Effector memory CD4-positive, alpha-beta T cell (primary cell): ENCODE data around the gene RBM5.
"Not testable (repeated sequence)": the region's sequence is repeated elsewhere in the genome, so short reads cannot be mapped to it uniquely, and the experiment has no call there.

ENCODE experiments used
- DNase-seq, 3 donors: peaks; one replicate each; pipeline ENCODE4 v3.0.0-alpha.2; 2020
- H3K27ac ChIP-seq: 2 replicates; pipeline ENCODE4 v1.7.0; 2013; ENCODE audit warnings: mild to moderate bottlenecking, low read length, moderate library complexity; ENCODE audit not compliant: insufficient read depth, poor library complexity, severe bottlenecking
- H3K27me3 ChIP-seq: replicated peaks from 2 replicates; pipeline ENCODE4 v1.7.0; 2013; ENCODE audit warnings: mild to moderate bottlenecking, low read length; ENCODE audit not compliant: insufficient read depth, control insufficient read depth, poor library complexity, severe bottlenecking
- H3K36me3 ChIP-seq: 2 replicates; pipeline ENCODE4 v1.7.0; 2013; ENCODE audit warnings: mild to moderate bottlenecking, low read length, moderate library complexity; ENCODE audit not compliant: control insufficient read depth, insufficient read depth
- H3K4me1 ChIP-seq: 2 replicates; pipeline ENCODE4 v1.7.0; 2013; ENCODE audit warnings: low read length, mild to moderate bottlenecking; ENCODE audit not compliant: control insufficient read depth, insufficient read depth, poor library complexity, severe bottlenecking
- H3K4me3 ChIP-seq: 2 replicates; pipeline ENCODE4 v1.7.0; 2013; ENCODE audit warnings: low read length, low read depth, mild to moderate bottlenecking; ENCODE audit not compliant: insufficient read depth, poor library complexity, severe bottlenecking
- H3K9me3 ChIP-seq: 2 replicates; pipeline ENCODE4 v1.7.0; 2013; ENCODE audit warnings: mild to moderate bottlenecking, low read length, moderate library complexity; ENCODE audit not compliant: control insufficient read depth
- total RNA-seq, 3 donors: gene quantifications; one replicate each; lab custom pipeline; 2026; lab: John Stamatoyannopoulos, UW

RBM5 gene
- total RNA-seq: 151 to 200 (median 169) reads per million in 3 donors

DNA sequence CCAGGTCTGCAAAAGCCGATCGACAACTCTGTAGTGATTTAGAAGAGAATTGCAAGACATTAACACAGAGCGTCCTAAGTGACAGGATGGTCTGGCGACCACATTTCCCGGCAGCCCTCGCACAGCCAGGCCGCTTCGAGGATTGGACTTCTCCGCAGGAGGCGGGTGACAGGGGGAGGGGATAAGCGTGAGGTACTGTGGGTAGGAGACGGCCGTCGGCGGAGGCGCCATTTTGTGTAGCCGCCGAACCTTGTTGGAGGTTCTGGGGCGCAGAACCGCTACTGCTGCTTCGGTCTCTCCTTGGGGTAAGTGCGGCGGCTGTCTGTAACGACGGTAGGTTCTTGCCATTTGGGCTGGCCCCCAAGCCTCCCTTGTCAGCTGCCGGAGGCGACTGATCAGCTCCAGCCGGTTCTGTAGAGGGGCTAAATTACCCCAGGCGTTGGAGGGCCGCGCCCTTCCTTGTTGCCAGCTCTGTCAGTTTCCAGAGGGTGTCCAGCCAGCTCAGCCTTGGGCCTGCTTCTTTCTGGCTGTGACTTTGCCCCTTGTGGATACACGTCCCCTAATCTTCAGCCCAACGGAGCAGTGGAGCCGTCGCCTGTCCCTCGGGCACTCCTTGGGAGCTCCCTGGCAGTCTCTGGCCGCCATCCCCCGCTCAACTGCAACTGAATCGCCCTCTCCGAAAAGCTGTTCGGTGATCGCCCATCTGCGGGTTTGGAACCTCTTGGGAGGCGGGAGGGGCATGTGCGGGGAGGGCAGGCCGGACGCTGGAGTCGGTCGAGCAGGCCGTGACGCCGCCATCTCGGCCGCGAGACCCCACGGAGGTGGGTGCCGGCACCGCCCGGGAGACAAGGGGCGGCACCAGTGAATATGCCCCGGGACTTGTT, at the start of gene RBM5:
Gene RBM5, plus strand, starts transcription at position 195 of the 884 bp plus-strand sequence. CDS start 1,516 bp downstream, outside the sequence.
- Histone ChIP-seq H3K36me3 (peaks cover 32% of the 10 kb centered on the region), H3K4me1 (peaks cover 11% of the 10 kb centered on the region), H3K9me3 (no peaks in the 10 kb centered on the region), H3K27me3 (no peaks in the 10 kb centered on the region), H3K27ac (peak within 1 kb of the TSS; percentile 96), H3K4me3 (peak within 1 kb of the TSS; percentile 96)
- DNase-seq: peak; percentile 78 to 84 (median 81)

DNA sequence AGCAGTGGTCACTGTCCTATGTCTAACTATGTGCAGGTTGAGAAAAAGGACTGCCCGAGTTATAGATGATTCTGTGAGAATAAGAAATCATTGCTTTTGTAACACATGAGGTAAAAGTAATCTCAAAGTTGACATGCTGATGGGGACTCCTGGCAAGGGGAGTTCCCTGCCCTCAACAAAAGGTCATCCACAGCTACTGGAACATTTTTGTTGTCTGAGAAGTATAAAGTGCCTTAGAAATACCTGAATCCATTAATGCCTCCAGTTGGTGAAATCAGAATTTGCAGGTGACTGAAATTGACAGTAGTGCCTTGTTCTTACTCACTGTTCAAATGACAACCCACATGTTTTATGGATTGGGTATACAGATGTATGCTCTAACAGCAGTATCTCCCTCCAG, 43.7 kb upstream of the RBM5 start:
- DNase-seq: no peak
- Histone ChIP-seq H3K4me1 (no peaks in the 10 kb centered on the region), H3K27me3 (no peaks in the 10 kb centered on the region), H3K4me3 (no peak overlapping the region), H3K9me3 (no peaks in the 10 kb centered on the region), H3K36me3 (peaks cover 5% of the 10 kb centered on the region), H3K27ac (no peak overlapping the region)

DNA sequence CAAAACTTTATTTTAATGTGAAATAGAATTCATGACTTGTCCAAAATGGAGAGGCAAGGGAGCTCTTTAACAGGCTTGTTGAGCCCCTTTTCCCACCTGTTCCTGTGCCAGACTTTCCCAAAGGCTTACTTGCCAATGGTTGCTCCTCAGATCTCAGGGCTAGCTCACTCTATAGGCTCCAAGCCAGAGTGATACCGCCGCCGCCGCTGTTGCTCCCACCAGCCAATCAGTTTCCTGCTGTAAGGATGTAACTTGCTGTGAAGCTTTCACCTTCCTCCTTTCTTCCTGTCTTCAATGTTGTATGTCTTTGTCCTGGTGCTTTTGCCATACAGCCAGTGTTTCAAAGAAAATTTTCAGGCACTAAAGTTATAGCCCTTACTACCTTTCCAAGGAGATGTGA, 41.3 kb upstream of the RBM5 start:
- H3K27ac ChIP-seq: no peak overlapping the region
- no peaks in the 10 kb centered on the region for H3K9me3 ChIP-seq
- no peak overlapping the region for H3K4me3 ChIP-seq
- no peaks in the 10 kb centered on the region for H3K27me3 ChIP-seq
- H3K36me3 ChIP-seq: peaks cover 5% of the 10 kb centered on the region
- H3K4me1 ChIP-seq: no peaks in the 10 kb centered on the region
- no peak for DNase-seq

DNA sequence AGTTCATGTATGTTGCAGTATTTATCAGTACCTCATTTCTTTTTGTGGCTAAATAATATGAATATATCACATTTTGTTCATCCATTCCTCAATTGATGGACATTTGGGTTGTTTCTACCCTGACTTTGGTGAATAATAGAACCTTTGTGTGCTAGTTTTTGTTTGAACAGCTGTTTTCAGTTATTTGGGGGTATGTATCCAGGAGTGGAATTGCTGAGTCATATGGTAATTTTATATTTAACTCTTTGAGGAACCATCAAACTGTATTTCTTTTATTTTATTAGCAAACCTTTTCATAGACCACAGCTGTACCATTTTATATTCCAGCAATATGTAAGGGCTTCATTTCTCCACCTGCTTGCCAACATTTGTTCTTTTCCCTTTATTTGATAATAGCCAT, 38.4 kb upstream of the RBM5 start:
- peaks cover 27% of the 10 kb centered on the region for H3K36me3 ChIP-seq

DNA sequence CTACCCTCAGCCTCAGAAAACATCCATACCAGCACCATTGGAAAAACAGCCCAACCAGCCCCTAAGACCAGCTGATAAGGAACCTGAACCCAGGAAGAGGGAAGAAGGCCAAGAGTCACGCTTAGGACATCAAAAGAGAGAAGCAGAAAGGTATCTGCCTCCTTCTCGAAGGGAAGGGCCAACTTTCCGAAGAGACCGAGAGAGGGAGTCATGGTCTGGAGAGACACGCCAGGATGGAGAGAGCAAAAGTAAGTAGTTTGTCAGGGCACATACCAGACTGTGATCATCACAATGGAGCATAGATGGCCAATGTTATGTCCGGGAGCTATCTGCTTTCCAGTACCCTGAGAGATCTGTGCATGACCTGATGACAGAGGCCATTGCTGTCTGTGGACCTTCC, 31.0 kb upstream of the RBM5 start:
- Histone ChIP-seq H3K27me3 (no peaks in the 10 kb centered on the region), H3K9me3 (no peaks in the 10 kb centered on the region), H3K36me3 (peaks cover 75% of the 10 kb centered on the region), H3K4me3 (no peak overlapping the region), H3K27ac (no peak overlapping the region), H3K4me1 (no peaks in the 10 kb centered on the region)
- no peak for DNase-seq

More for the DNA sequence above, 38.4 kb upstream of the RBM5 start:
- no peaks in the 10 kb centered on the region for H3K27me3 ChIP-seq
- DNase-seq: no peak
- no peaks in the 10 kb centered on the region for H3K4me1 ChIP-seq
- H3K27ac ChIP-seq: no peak overlapping the region
- H3K9me3 ChIP-seq: no peaks in the 10 kb centered on the region
- H3K4me3 ChIP-seq: no peak overlapping the region

DNA sequence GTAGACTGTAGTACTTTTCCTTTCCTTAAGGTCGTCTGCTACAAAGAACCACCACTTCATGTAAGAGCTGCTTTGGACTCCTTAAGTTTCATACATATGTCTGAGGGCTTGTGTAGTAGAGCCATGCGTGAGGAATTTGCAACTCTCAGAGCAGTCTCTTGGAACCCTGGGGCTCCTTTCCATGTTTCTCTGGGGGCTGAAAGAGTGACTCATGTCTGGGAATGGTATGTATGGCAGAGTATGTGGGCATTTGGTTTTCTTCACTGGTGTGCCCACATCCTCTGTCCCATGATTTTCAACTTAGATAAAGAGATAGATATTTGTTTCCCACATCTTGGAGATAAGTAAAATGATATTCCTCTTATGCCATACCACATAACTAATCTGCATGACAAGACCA, 20.6 kb upstream of the RBM5 start:
- Histone ChIP-seq H3K36me3 (peaks cover 77% of the 10 kb centered on the region), H3K27ac (no peak overlapping the region)
- no peak for DNase-seq

DNA sequence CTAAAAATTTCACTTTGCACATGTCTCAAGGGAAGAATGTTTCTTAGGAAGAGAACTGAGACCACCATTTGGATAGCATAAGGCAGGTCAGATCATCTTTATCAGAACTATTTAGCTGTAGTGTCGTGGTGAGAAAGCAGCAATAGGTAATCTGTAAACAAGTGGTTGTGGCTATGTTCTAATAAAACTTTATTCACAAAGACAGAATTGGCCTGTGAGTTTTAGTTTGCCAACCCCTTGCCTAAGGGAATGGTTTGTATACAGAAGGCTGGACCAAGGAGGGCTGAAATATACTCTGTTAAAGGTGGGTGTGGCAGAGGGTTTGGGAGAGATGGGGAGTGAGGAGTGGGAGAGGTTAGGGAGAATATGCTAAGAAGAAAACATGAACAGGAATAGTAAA, 10.6 kb upstream of the RBM5 start:
- DNase-seq: no peak
- Histone ChIP-seq H3K36me3 (peaks cover 26% of the 10 kb centered on the region), H3K27me3 (no peaks in the 10 kb centered on the region), H3K4me3 (no peak overlapping the region), H3K9me3 (no peaks in the 10 kb centered on the region), H3K27ac (no peak overlapping the region), H3K4me1 (peaks cover 9% of the 10 kb centered on the region)

More for the DNA sequence above, 20.6 kb upstream of the RBM5 start:
- Histone ChIP-seq H3K27me3 (no peaks in the 10 kb centered on the region), H3K4me1 (no peaks in the 10 kb centered on the region), H3K4me3 (no peak overlapping the region), H3K9me3 (no peaks in the 10 kb centered on the region)

DNA sequence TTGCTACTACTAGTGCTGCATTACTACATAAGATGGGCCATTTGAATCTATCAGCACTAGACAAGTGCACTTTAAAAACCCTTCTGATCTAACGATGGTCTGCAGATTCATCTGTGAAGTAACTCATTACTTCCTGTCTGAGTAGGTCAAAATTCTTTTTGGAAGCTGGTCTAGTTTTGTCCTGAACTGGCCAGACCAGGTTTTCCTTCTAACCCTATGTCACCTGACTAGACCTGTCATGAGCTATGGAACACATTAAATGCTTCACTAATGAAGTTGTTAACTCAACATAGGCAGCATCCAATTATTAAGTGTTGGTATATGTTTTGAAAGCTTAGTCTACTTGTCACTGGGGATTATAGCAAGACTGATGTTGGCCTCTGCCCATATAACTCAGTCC, 10.1 kb upstream of the RBM5 start:
- Histone ChIP-seq H3K4me1 (peaks cover 12% of the 10 kb centered on the region), H3K4me3 (no peak overlapping the region), H3K27ac (no peak overlapping the region), H3K9me3 (no peaks in the 10 kb centered on the region), H3K36me3 (peaks cover 21% of the 10 kb centered on the region), H3K27me3 (no peaks in the 10 kb centered on the region)
- no peak for DNase-seq

DNA sequence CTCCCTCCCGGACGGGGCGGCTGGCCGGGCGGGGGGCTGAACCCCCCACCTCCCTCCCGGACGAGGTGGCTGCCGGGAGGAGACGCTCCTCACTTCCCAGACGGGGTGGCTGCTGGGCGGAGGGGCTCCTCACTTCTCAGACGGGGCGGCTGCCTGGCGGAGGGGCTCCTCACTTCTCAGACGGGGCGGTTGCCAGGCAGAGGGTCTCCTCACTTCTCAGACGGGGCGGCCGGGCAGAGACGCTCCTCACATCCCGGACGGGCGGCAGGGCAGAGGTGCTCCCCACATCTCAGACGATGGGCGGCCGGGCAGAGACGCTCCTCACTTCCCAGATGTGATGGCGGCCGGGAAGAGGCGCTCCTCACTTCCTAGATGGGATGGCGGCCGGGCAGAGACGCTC, 3.8 kb upstream of the RBM5 start:
- not testable (repeated sequence) for H3K9me3 ChIP-seq, H3K36me3 ChIP-seq, H3K4me3 ChIP-seq, DNase-seq, H3K27me3 ChIP-seq, H3K27ac ChIP-seq
- peaks cover 12% of the 10 kb centered on the region for H3K4me1 ChIP-seq

DNA sequence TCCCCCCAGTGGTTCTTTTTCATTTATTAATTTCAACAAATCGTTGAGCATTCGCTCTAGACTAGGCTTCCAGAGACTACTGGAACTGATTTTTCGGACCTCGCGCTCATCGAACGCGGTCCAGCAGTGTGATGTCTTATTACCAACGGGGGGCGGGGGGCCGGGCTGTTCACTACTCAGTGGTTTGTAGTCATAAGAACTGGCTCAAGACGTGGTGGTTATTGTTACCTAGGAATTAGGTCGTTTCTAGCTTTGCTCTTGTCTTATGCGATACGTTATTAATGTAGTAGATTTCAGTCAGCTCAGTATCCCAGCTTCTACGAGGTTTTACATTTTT, 858 bp downstream of the RBM5 start:
- no peak for DNase-seq
- H3K4me3 ChIP-seq: peak overlapping the region; percentile 96
- no peaks in the 10 kb centered on the region for H3K27me3 ChIP-seq
- peaks cover 38% of the 10 kb centered on the region for H3K36me3 ChIP-seq
- peaks cover 11% of the 10 kb centered on the region for H3K4me1 ChIP-seq
- peak overlapping the region; percentile 96 for H3K27ac ChIP-seq
- H3K9me3 ChIP-seq: no peaks in the 10 kb centered on the region
